Uterus (tissue), 2 donors: ENCODE data around the gene ACTR6.

Experiments used
- POLR2A ChIP-seq, 2 donors: fragments of 450-650 bp; IDR thresholded peaks; one replicate each; pipeline ENCODE4 v1.6.1; 2016; ENCODE audit warnings: antibody characterized with exemption in 2 of 2, mild to moderate bottlenecking in 1 of 2, moderate library complexity in 1 of 2
- TF ChIP-seq, protein P1 (sequence below), 4 experiments: fragments of 200-600 bp in 2 of 4; fragments of 450-650 bp in 2 of 4; sonication (generic) in 2 of 4; IDR thresholded peaks; one replicate each; pipeline ENCODE4 v1.5.1; 2016 to 2019; ENCODE audit warnings: antibody characterized with exemption in 4 of 4, mild to moderate bottlenecking in 2 of 4, moderate library complexity in 1 of 4

DNA sequence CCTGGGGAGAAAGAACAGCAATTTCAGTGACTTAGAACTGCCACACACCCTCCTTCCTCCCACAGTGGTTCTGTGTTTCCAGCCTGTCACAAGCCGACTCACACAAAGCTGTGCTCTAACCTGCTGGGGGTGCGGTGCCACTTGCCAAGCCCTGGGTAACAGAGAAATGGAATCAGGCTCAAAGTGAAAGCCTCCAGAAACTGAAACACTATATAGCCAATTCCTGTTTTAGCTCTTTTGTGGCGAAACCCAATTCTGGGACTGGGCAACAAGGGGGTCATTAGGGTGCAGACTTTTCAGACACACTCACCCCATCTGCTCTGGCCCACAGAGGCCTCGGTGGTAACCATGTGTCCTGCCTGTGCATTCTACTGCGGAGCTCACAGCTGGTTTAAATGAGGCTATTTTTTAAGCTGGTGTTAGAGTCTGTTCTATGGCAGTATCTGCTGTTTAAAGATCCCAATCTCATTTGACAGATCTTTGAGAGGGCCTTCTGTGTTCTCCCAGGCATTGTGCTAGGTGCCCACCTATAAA lies 15.2 kb upstream of the ACTR6 start:
- TF ChIP-seq, protein P1, sequence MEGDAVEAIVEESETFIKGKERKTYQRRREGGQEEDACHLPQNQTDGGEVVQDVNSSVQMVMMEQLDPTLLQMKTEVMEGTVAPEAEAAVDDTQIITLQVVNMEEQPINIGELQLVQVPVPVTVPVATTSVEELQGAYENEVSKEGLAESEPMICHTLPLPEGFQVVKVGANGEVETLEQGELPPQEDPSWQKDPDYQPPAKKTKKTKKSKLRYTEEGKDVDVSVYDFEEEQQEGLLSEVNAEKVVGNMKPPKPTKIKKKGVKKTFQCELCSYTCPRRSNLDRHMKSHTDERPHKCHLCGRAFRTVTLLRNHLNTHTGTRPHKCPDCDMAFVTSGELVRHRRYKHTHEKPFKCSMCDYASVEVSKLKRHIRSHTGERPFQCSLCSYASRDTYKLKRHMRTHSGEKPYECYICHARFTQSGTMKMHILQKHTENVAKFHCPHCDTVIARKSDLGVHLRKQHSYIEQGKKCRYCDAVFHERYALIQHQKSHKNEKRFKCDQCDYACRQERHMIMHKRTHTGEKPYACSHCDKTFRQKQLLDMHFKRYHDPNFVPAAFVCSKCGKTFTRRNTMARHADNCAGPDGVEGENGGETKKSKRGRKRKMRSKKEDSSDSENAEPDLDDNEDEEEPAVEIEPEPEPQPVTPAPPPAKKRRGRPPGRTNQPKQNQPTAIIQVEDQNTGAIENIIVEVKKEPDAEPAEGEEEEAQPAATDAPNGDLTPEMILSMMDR (IDR thresholded peaks at IDR 0.05), result no peak
- TF ChIP-seq POLR2A (IDR thresholded peaks at IDR 0.05), result no peak
